HG02678 (cell line): Measurements from ENCODE around the gene NTSR2.
"Not testable (repeated sequence)": the region's sequence is repeated elsewhere in the genome, so short reads cannot be mapped to it uniquely, and the experiment has no call there.

Experiments
- ATAC-seq: cut with Tn5 transposase; IDR thresholded peaks from one replicate; pipeline ENCODE4 v1.9.1; 2021; ENCODE audit warnings: mild to moderate bottlenecking, moderate library complexity; ENCODE audit not compliant: unreplicated experiment

Gene NTSR2

GRCh38 chr2:11680182-11680900 is 10.3 kb upstream of the NTSR2 start:
- ATAC-seq = no peak

GRCh38 chr2:11679486-11680181 is 9.6 kb upstream of the NTSR2 start:
- ATAC-seq = no peak

GRCh38 chr2:11679016-11679415 is 9.0 kb upstream of the NTSR2 start:
- no peak for ATAC-seq

GRCh38 chr2:11678306-11678960 is 8.4 kb upstream of the NTSR2 start:
- no peak for ATAC-seq

- no peak for ATAC-seq
Observed at GRCh38 chr2:11677136-11678055, 7.4 kb upstream of the NTSR2 start.

GRCh38 chr2:11676640-11677039 is 6.6 kb upstream of the NTSR2 start:
- ATAC-seq = no peak

- no peak for ATAC-seq
Observed at GRCh38 chr2:11675423-11676112, 5.6 kb upstream of the NTSR2 start.

GRCh38 chr2:11674983-11675382 is 5.0 kb upstream of the NTSR2 start:
- no peak for ATAC-seq

- no peak for ATAC-seq
Observed at GRCh38 chr2:11672407-11672806, 2.4 kb upstream of the NTSR2 start.

GRCh38 chr2:11667866-11668637 is 1.9 kb downstream of the NTSR2 start:
- ATAC-seq = no peak

GRCh38 chr2:11667194-11667593 is 2.8 kb downstream of the NTSR2 start:
- no peak for ATAC-seq

- ATAC-seq = no peak
Observed at GRCh38 chr2:11665510-11666362, 4.3 kb downstream of the NTSR2 start.

GRCh38 chr2:11665028-11665427 is 5.0 kb downstream of the NTSR2 start:
- no peak for ATAC-seq

- ATAC-seq = no peak
Observed at GRCh38 chr2:11663427-11663826, 6.6 kb downstream of the NTSR2 start.

GRCh38 chr2:11662882-11663281 is 7.1 kb downstream of the NTSR2 start:
- no peak for ATAC-seq

GRCh38 chr2:11661891-11662435 is 8.0 kb downstream of the NTSR2 start:
- ATAC-seq = no peak

GRCh38 chr2:11660396-11660795 is 9.6 kb downstream of the NTSR2 start:
- not testable (repeated sequence) for ATAC-seq

- no peak for ATAC-seq
Observed at GRCh38 chr2:11659851-11660250, 10.1 kb downstream of the NTSR2 start.
